ENCODE results near the gene SLC9A2.

GRCh38 chr2:102581911-102582310, 37.4 kb upstream of the SLC9A2 start:
- TF ChIP-seq BCL3 (IDR thresholded peaks at IDR 0.05; ENCODE audit: borderline replicate concordance, insufficient read depth, low read depth, low read length, poor library complexity, severe bottlenecking), result no peak
- no peak for TF ChIP-seq FOXM1 (IDR thresholded peaks at IDR 0.05; ENCODE audit: low read depth, low read length)
- no peak for TF ChIP-seq POU2F2 (IDR thresholded peaks at IDR 0.05; ENCODE audit: borderline replicate concordance, low read depth, low read length)
- TF ChIP-seq ESRRA (IDR thresholded peaks at IDR 0.05; ENCODE audit: low read length), result no peak
- TF ChIP-seq ATF3 (IDR thresholded peaks at IDR 0.05; ENCODE audit: borderline replicate concordance, extremely low read depth, low read depth, low read length), result no peak
- no peak for TF ChIP-seq CTCF (IDR thresholded peaks at IDR 0.05 in 2 of 3, conservative IDR thresholded peaks at IDR 0.05 in 1 of 3; ENCODE audit: control insufficient read depth in 2 of 3, extremely low read depth in 1 of 3, insufficient read depth in 1 of 3, low read depth in 3 of 3, low read length in 3 of 3)
- TF ChIP-seq PBX3 (IDR thresholded peaks at IDR 0.05; ENCODE audit: insufficient replicate concordance, low read depth, low read length), result no peak
- no peak for TF ChIP-seq RUNX3 (IDR thresholded peaks at IDR 0.05; ENCODE audit: low read length)
- no peak for TF ChIP-seq MEF2A (IDR thresholded peaks at IDR 0.05; ENCODE audit: insufficient read depth, low read depth, low read length)
- no peak for TF ChIP-seq ZNF274 (IDR thresholded peaks at IDR 0.05; ENCODE audit: insufficient read depth, insufficient read length)
- TF ChIP-seq CHD2 (IDR thresholded peaks at IDR 0.05; ENCODE audit: borderline replicate concordance, low read depth, low read length), result no peak
- TF ChIP-seq EP300 (IDR thresholded peaks at IDR 0.05; ENCODE audit: borderline replicate concordance in 1 of 2, control insufficient read depth in 1 of 2, low read depth in 2 of 2, low read length in 2 of 2), result no peak
- no peak for TF ChIP-seq EZH2 (IDR thresholded peaks at IDR 0.05; ENCODE audit: borderline replicate concordance, control insufficient read depth, low read depth, low read length)

All from GM12878 (cell line).